K562 (cell line): ENCODE data around the gene LGI4. TPM values are rescaled to one million over a fixed set of nuclear protein-coding genes. Genes with fewer than 3 reads are reported as not detected.

Experiments
- CHD2 ChIP-seq: IDR thresholded peaks from 2 replicates; pipeline ENCODE4 v1.6.1; 2011; ENCODE audit warnings: low read depth, low read length
- CXXC5 ChIP-seq: fragments of 250-450 bp; sonication (Bioruptor Pico); IDR thresholded peaks from 2 replicates; pipeline ENCODE4 v1.8.0; 2022; ENCODE audit warnings: inconsistent platforms, mild to moderate bottlenecking, moderate library complexity
- ESRRA ChIP-seq: fragments of 450-650 bp; IDR thresholded peaks from 2 replicates; pipeline ENCODE4 v1.6.1; 2014; ENCODE audit warnings: low read depth, mild to moderate bottlenecking, moderate library complexity, borderline replicate concordance
- ETV5 ChIP-seq: sonication (generic); formaldehyde crosslinking; IDR thresholded peaks from 2 replicates; pipeline ENCODE4 v1.4.0; 2020; ENCODE audit warnings: low read depth, mild to moderate bottlenecking, missing genetic modification reagents
- FOXA1 ChIP-seq: fragments of 450-650 bp; IDR thresholded peaks from 2 replicates; pipeline ENCODE4 v1.6.1; 2016; ENCODE audit warnings: mild to moderate bottlenecking, borderline replicate concordance
- FOXK1 ChIP-seq: sonication (generic); formaldehyde crosslinking; IDR thresholded peaks from 2 replicates; pipeline ENCODE4 v1.8.0; 2022; ENCODE audit warnings: missing genetic modification reagents, mild to moderate bottlenecking, borderline replicate concordance
- GATAD2B ChIP-seq: fragments of 450-650 bp; IDR thresholded peaks from 2 replicates; pipeline ENCODE4 v1.6.1; 2017; ENCODE audit warnings: mild to moderate bottlenecking, borderline replicate concordance
- GTF2F1 ChIP-seq: IDR thresholded peaks from 2 replicates; pipeline ENCODE4 v1.6.1; 2011; ENCODE audit warnings: low read depth, low read length, improper control_type of control experiment
- HDAC1 ChIP-seq, 2 experiments: fragments of 450-650 bp; IDR thresholded peaks; 2 replicates each; pipeline ENCODE4 v1.6.1; 2016 to 2017; ENCODE audit warnings: inconsistent platforms in 1 of 2, mild to moderate bottlenecking in 1 of 2, moderate library complexity in 1 of 2
- RAD51 ChIP-seq: fragments of 450-650 bp; IDR thresholded peaks from 2 replicates; pipeline ENCODE4 v1.7.1; 2016; ENCODE audit warnings: low read depth, mild to moderate bottlenecking, borderline replicate concordance
- SIN3B ChIP-seq: fragments of 450-650 bp; IDR thresholded peaks from 2 replicates; pipeline ENCODE4 v1.6.1; 2017; ENCODE audit warnings: low read depth, mild to moderate bottlenecking, moderate library complexity
- THRAP3 ChIP-seq: fragments of 450-650 bp; IDR thresholded peaks from 2 replicates; pipeline ENCODE4 v1.6.1; 2016; ENCODE audit warnings: mild to moderate bottlenecking, inconsistent platforms, borderline replicate concordance
- YBX1 ChIP-seq: fragments of 450-650 bp; IDR thresholded peaks from 2 replicates; pipeline ENCODE4 v1.7.1; 2016; ENCODE audit warnings: mild to moderate bottlenecking
- YY1 ChIP-seq, 3 experiments: IDR thresholded peaks; 2 replicates each; pipeline ENCODE4 v1.6.1; 2011; ENCODE audit warnings: low read length in 2 of 3, mild to moderate bottlenecking in 2 of 3, moderate library complexity in 2 of 3, borderline replicate concordance in 1 of 3, control low read depth in 1 of 3, low read depth in 1 of 3; ENCODE audit not compliant: insufficient read depth in 3 of 3, insufficient replicate concordance in 2 of 3, control insufficient read depth in 1 of 3, insufficient read length in 1 of 3; ENCODE audit errors: extremely low read depth in 1 of 3
- ZNF239 ChIP-seq: fragments of 250-450 bp; sonication (Bioruptor Pico); IDR thresholded peaks from 2 replicates; pipeline ENCODE4 v1.4.0; 2020; ENCODE audit warnings: mild to moderate bottlenecking
- polyA plus RNA-seq, 8 experiments: library from polyadenylated mRNA; depleted of rRNA in 4 of 8; stranded (reverse) in 5 of 8; unstranded in 3 of 8; fragments of >200 nt; fragmentation: Nextera tagmentation in 2 of 8; fragmentation: Illumina TruSeq in 1 of 8; extraction: Ambion mirVana in 2 of 8; extraction: Trizol in 1 of 8; gene quantifications; 2 replicates each; pipeline versions ENCODE4 v1.2.1 to v1.2.3, GENCODE V29; 2011 to 2014; ENCODE audit warnings: inconsistent platforms in 1 of 8, missing spikeins in 1 of 8
- total RNA-seq, 7 experiments: library from RNA; depleted of rRNA in 6 of 7; stranded (reverse); fragments of >200 nt in 6 of 7; fragmentation: Illumina TruSeq in 2 of 7; extraction: Trizol in 2 of 7; gene quantifications; 2 replicates each; pipeline versions ENCODE4 v1.2.1 to v1.2.3, GENCODE V29; 2011 to 2021; ENCODE audit warnings: low replicate concordance in 1 of 7
- TF ChIP-seq, protein P1 (sequence below): sonication (generic); formaldehyde crosslinking; IDR thresholded peaks from 2 replicates; pipeline ENCODE4 v1.8.0; 2023; ENCODE audit warnings: missing genetic modification reagents, mild to moderate bottlenecking, borderline replicate concordance
- TF ChIP-seq, protein P2 (sequence below): fragments of 450-650 bp; IDR thresholded peaks from one replicate; pipeline ENCODE4 v1.6.1; 2018; ENCODE audit warnings: mild to moderate bottlenecking, moderate library complexity; ENCODE audit not compliant: partially characterized antibody

LGI4 gene
- total and polyA plus RNA-seq, 9 of the 15 experiments (the other 6 are each of a cell fraction or from before 2014, with no cell fraction given): 0.14 to 0.30 (median 0.24) TPM; not detected in 4

DNA sequence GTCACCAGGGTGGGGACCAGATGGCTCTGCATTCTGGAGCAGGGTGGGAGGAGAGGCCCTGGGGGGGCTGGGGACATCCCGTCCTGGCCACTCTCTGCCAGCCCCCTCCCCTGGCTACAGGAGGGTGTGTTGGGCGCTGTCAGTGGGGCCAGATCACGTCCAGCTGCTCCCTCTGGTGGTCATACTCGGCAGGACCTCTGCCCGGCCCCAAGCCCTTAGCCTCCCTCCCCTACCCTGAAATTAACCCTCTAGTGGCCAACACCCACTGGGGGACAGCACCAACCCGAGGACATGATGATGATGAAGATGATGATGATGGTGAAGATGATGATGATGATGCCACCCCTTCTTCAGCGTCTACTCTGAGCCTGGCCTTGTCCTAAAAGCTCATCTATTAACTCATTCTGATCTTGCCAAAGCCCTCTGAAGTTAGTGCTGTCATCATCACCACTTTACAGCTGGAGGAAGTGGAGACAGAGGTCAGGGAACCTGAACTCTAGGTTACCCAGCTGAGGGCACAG lies 590 bp upstream of the LGI4 start (continued):
- TF ChIP-seq, protein P1, sequence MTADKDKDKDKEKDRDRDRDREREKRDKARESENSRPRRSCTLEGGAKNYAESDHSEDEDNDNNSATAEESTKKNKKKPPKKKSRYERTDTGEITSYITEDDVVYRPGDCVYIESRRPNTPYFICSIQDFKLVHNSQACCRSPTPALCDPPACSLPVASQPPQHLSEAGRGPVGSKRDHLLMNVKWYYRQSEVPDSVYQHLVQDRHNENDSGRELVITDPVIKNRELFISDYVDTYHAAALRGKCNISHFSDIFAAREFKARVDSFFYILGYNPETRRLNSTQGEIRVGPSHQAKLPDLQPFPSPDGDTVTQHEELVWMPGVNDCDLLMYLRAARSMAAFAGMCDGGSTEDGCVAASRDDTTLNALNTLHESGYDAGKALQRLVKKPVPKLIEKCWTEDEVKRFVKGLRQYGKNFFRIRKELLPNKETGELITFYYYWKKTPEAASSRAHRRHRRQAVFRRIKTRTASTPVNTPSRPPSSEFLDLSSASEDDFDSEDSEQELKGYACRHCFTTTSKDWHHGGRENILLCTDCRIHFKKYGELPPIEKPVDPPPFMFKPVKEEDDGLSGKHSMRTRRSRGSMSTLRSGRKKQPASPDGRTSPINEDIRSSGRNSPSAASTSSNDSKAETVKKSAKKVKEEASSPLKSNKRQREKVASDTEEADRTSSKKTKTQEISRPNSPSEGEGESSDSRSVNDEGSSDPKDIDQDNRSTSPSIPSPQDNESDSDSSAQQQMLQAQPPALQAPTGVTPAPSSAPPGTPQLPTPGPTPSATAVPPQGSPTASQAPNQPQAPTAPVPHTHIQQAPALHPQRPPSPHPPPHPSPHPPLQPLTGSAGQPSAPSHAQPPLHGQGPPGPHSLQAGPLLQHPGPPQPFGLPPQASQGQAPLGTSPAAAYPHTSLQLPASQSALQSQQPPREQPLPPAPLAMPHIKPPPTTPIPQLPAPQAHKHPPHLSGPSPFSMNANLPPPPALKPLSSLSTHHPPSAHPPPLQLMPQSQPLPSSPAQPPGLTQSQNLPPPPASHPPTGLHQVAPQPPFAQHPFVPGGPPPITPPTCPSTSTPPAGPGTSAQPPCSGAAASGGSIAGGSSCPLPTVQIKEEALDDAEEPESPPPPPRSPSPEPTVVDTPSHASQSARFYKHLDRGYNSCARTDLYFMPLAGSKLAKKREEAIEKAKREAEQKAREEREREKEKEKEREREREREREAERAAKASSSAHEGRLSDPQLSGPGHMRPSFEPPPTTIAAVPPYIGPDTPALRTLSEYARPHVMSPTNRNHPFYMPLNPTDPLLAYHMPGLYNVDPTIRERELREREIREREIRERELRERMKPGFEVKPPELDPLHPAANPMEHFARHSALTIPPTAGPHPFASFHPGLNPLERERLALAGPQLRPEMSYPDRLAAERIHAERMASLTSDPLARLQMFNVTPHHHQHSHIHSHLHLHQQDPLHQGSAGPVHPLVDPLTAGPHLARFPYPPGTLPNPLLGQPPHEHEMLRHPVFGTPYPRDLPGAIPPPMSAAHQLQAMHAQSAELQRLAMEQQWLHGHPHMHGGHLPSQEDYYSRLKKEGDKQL: no peak
- TF ChIP-seq CXXC5 (CRISPR knock-in tag) (peak; percentile 23; the same call in 1 of the 2 replicates), CHD2 (no peak), YBX1 (no peak), ETV5 (CRISPR knock-in tag) (no peak), HDAC1 (IDR thresholded peaks at IDR 0.05) (peak in 1 of 2 experiments; percentile 72; a peak in 1 of 4 replicates), FOXK1 (no peak), ESRRA (peak; percentile 37; the same call in 1 of the 2 replicates), FOXA1 (no peak), ZNF239 (no peak), GATAD2B (peak; percentile 68; the same call in 1 of the 2 replicates), THRAP3 (0 out of 2 replicates have a peak, but pooled peaks have one; percentile 78), YY1 (IDR thresholded peaks at IDR 0.05; ENCODE audit: borderline replicate concordance in 1 of 3, control insufficient read depth in 1 of 3, extremely low read depth in 1 of 3, insufficient read depth in 3 of 3, insufficient read length in 1 of 3, insufficient replicate concordance in 2 of 3, low read depth in 1 of 3, low read length in 2 of 3) (no peak), SIN3B (peak; percentile 20; the same call in 1 of the 2 replicates), RAD51 (no peak), GTF2F1 (no peak)
- TF ChIP-seq, protein P2, sequence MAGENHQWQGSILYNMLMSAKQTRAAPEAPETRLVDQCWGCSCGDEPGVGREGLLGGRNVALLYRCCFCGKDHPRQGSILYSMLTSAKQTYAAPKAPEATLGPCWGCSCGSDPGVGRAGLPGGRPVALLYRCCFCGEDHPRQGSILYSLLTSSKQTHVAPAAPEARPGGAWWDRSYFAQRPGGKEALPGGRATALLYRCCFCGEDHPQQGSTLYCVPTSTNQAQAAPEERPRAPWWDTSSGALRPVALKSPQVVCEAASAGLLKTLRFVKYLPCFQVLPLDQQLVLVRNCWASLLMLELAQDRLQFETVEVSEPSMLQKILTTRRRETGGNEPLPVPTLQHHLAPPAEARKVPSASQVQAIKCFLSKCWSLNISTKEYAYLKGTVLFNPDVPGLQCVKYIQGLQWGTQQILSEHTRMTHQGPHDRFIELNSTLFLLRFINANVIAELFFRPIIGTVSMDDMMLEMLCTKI: no peak
